ENCODE results near the gene EFNA5. TPM values are rescaled to one million over a fixed set of nuclear protein-coding genes. Genes with fewer than 3 reads are reported as not detected.

EFNA5 gene
- total and polyA plus RNA-seq, 2 experiments from 2014 or later, result 8.5 to 18.8 TPM

GRCh38 chr5:107404595-107405374, 266.0 kb downstream of the EFNA5 start:
- 87% methylated on average over 10 of the region's 10 CpGs for WGBS (ENCODE audit: low lambda C conversion rate, missing lambda C conversion rate)
- Histone ChIP-seq H3K9me3 (ENCODE audit: low read depth) (no peaks in the 10 kb centered on the region), H3K4me3 (no peak overlapping the region), H2AFZ (no peak overlapping the region), H3K9me2 (replicated peaks; ENCODE audit: insufficient read depth) (no peaks in the 10 kb centered on the region), H3K36me3 (replicated peaks; ENCODE audit: insufficient read depth, low read depth) (no peaks in the 10 kb centered on the region), H3K79me2 (peaks cover 12% of the 10 kb centered on the region), H3K27ac (no peak overlapping the region), H3K4me1 (ENCODE audit: insufficient read depth) (no peaks in the 10 kb centered on the region), H3K4me2 (no peak overlapping the region), H4K20me1 (ENCODE audit: insufficient read depth, poor library complexity, severe bottlenecking) (peaks cover 2% of the 10 kb centered on the region), H3K27me3 (no peaks in the 10 kb centered on the region)
- DNase-seq (ENCODE audit: low spot score), result no peak
- no peak for TF ChIP-seq EZH2 (IDR thresholded peaks at IDR 0.05; ENCODE audit: borderline replicate concordance)
- TF ChIP-seq EZH2phosphoT487 (IDR thresholded peaks at IDR 0.05; ENCODE audit: low read depth, severe bottlenecking, unreplicated experiment), result no peak
- no peak for TF ChIP-seq CTCF (IDR thresholded peaks at IDR 0.05; ENCODE audit: poor library complexity)

GRCh38 chr5:107403228-107403953, 267.3 kb downstream of the EFNA5 start:
- Histone ChIP-seq H3K4me1 (ENCODE audit: insufficient read depth) (no peaks in the 10 kb centered on the region), H3K9me3 (ENCODE audit: low read depth) (no peaks in the 10 kb centered on the region), H3K4me2 (no peak overlapping the region), H4K20me1 (ENCODE audit: insufficient read depth, poor library complexity, severe bottlenecking) (peaks cover 2% of the 10 kb centered on the region), H3K27ac (no peak overlapping the region), H2AFZ (no peak overlapping the region), H3K4me3 (no peak overlapping the region), H3K36me3 (replicated peaks; ENCODE audit: insufficient read depth, low read depth) (no peaks in the 10 kb centered on the region), H3K9me2 (replicated peaks; ENCODE audit: insufficient read depth) (no peaks in the 10 kb centered on the region), H3K27me3 (no peaks in the 10 kb centered on the region), H3K79me2 (peaks cover 9% of the 10 kb centered on the region)
- 62% methylated on average over 3 of the region's 3 CpGs for WGBS (ENCODE audit: low lambda C conversion rate, missing lambda C conversion rate)
- DNase-seq (ENCODE audit: low spot score), result no peak
- TF ChIP-seq EZH2phosphoT487 (IDR thresholded peaks at IDR 0.05; ENCODE audit: low read depth, severe bottlenecking, unreplicated experiment) (no peak), CTCF (IDR thresholded peaks at IDR 0.05; ENCODE audit: poor library complexity) (no peak), EZH2 (IDR thresholded peaks at IDR 0.05; ENCODE audit: borderline replicate concordance) (no peak)

- peaks cover 2% of the 10 kb centered on the region for H4K20me1 ChIP-seq (ENCODE audit: insufficient read depth, poor library complexity, severe bottlenecking)
- 77% methylated on average over 12 of the region's 12 CpGs for WGBS (ENCODE audit: low lambda C conversion rate, missing lambda C conversion rate)
- H3K4me2 ChIP-seq, result no peak overlapping the region
- H2AFZ ChIP-seq, result no peak overlapping the region
- DNase-seq (ENCODE audit: low spot score), result no peak
- H3K79me2 ChIP-seq, result peaks cover 8% of the 10 kb centered on the region
- no peaks in the 10 kb centered on the region for H3K36me3 ChIP-seq (replicated peaks; ENCODE audit: insufficient read depth, low read depth)
- H3K9me2 ChIP-seq (replicated peaks; ENCODE audit: insufficient read depth), result no peaks in the 10 kb centered on the region
- no peak overlapping the region for H3K4me3 ChIP-seq
- no peaks in the 10 kb centered on the region for H3K27me3 ChIP-seq
- H3K4me1 ChIP-seq (ENCODE audit: insufficient read depth), result no peaks in the 10 kb centered on the region
- H3K9me3 ChIP-seq (ENCODE audit: low read depth), result no peaks in the 10 kb centered on the region
- no peak overlapping the region for H3K27ac ChIP-seq
- TF ChIP-seq EZH2 (IDR thresholded peaks at IDR 0.05; ENCODE audit: borderline replicate concordance), result no peak
- TF ChIP-seq CTCF (IDR thresholded peaks at IDR 0.05; ENCODE audit: poor library complexity), result no peak
- no peak for TF ChIP-seq EZH2phosphoT487 (IDR thresholded peaks at IDR 0.05; ENCODE audit: low read depth, severe bottlenecking, unreplicated experiment)
Observed at GRCh38 chr5:107402434-107403227, 268.1 kb downstream of the EFNA5 start.
